Suprapubic skin (tissue), 4 donors: ENCODE results near the gene HOXC10.

Experiments
- POLR2A ChIP-seq, 2 donors: fragments of 450-650 bp; IDR thresholded peaks; one replicate each; pipeline ENCODE4 v1.6.1; 2017; ENCODE audit warnings: antibody characterized with exemption in 2 of 2, mild to moderate bottlenecking in 2 of 2, moderate library complexity in 2 of 2
- POLR2AphosphoS5 ChIP-seq, 3 donors: sonication (generic); formaldehyde crosslinking; IDR thresholded peaks; one replicate each; pipeline ENCODE4 v1.6.1; 2017; ENCODE audit warnings: antibody characterized with exemption in 3 of 3
- TF ChIP-seq, protein P1 (sequence below), 2 donors: fragments of 200-600 bp in 1 of 2; fragments of 450-650 bp in 1 of 2; sonication (generic) in 1 of 2; IDR thresholded peaks; one replicate each; pipeline ENCODE4 v1.5.1; 2016 to 2019; ENCODE audit warnings: antibody characterized with exemption in 2 of 2, mild to moderate bottlenecking in 1 of 2, moderate library complexity in 1 of 2

DNA sequence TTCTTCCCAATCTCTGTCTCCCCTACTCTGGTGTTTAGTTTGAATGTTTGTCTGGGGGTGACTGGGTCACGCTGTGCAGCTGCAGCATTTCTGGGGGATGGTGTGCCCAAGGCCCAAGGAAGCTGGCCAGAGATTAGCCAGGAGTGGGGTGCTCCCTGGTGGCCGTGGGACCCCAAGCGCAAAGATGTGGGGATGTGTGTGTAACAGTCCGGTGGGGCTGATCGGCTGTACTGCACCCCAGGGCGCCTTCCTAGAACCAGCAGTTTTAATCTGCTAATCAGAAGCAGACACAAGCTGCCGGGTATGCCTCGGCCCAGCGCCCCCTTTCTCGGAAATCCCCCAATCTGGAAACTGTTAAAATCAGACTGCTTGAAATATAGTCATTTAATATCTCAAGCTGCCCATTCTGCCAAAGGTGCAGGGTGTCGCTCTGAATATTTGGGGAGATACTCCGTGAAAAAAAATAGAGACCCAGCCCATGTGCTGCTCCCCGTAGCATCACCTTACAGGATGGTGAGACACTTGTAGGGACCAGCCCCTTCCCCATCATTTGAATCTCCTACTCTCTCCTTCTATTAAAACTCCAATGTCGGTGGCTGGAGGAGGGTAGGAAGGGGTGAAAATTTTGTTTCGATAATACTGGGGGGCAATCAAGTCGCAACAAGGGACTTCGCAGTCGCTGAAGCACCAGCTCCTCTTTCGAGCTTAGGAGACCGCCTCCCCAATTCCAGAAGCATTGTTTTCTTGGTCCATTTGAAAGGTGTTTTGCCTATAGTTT, 19.3 kb downstream of the HOXC10 start:
- no peak for TF ChIP-seq POLR2A (IDR thresholded peaks at IDR 0.05)
- TF ChIP-seq, protein P1, sequence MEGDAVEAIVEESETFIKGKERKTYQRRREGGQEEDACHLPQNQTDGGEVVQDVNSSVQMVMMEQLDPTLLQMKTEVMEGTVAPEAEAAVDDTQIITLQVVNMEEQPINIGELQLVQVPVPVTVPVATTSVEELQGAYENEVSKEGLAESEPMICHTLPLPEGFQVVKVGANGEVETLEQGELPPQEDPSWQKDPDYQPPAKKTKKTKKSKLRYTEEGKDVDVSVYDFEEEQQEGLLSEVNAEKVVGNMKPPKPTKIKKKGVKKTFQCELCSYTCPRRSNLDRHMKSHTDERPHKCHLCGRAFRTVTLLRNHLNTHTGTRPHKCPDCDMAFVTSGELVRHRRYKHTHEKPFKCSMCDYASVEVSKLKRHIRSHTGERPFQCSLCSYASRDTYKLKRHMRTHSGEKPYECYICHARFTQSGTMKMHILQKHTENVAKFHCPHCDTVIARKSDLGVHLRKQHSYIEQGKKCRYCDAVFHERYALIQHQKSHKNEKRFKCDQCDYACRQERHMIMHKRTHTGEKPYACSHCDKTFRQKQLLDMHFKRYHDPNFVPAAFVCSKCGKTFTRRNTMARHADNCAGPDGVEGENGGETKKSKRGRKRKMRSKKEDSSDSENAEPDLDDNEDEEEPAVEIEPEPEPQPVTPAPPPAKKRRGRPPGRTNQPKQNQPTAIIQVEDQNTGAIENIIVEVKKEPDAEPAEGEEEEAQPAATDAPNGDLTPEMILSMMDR (IDR thresholded peaks at IDR 0.05) = no peak
- TF ChIP-seq POLR2AphosphoS5 (IDR thresholded peaks at IDR 0.05) = no peak
